Bronchial epithelial cell (primary cell): ENCODE results near the gene B4GALT4. TPM values are rescaled to one million over a fixed set of nuclear protein-coding genes. Genes with fewer than 3 reads are reported as not detected.
A peak's percentile ranks its signal among the peaks of the same experiment; 100 is the strongest.

Experiments
- DNase-seq: peaks from one replicate; pipeline ENCODE4 v3.0.0-alpha.2; 2010; ENCODE audit warnings: low read depth
- FAIRE-seq: peaks from 2 replicates; lab custom pipeline; 2011; peaks lifted over from hg19 to GRCh38; lab: Jason Lieb, UNC
- H3K27me3 ChIP-seq: 2 replicates; pipeline ENCODE4 v1.5.1; 2011; ENCODE audit warnings: low read length; ENCODE audit not compliant: control insufficient read depth, insufficient read depth
- H3K36me3 ChIP-seq: 2 replicates; pipeline ENCODE4 v1.5.1; 2011; ENCODE audit warnings: low read length; ENCODE audit not compliant: control insufficient read depth, insufficient read depth
- H3K4me3 ChIP-seq: 2 replicates; pipeline ENCODE4 v1.5.1; 2011; ENCODE audit warnings: mild to moderate bottlenecking, low read depth, low read length, control low read depth
- CTCF ChIP-seq: IDR thresholded peaks from 2 replicates; pipeline ENCODE4 v1.5.1; 2011; ENCODE audit warnings: mild to moderate bottlenecking, moderate library complexity, low read length, control low read depth, inconsistent platforms; ENCODE audit not compliant: insufficient read depth, severe bottlenecking
- total RNA-seq: library from RNA; depleted of rRNA; stranded (reverse); fragments of >200 nt; gene quantifications from 2 replicates; pipeline ENCODE4 v1.2.1, GENCODE V29; 2014

B4GALT4 gene
- total RNA-seq, 1 donor from 2014 or later = 40.5 TPM

GRCh38 chr3:119239206-119239820, 1.4 kb downstream of the B4GALT4 start:
- TF ChIP-seq CTCF = no peak
- no peak for FAIRE-seq
- peak; percentile 18 for DNase-seq

DNA sequence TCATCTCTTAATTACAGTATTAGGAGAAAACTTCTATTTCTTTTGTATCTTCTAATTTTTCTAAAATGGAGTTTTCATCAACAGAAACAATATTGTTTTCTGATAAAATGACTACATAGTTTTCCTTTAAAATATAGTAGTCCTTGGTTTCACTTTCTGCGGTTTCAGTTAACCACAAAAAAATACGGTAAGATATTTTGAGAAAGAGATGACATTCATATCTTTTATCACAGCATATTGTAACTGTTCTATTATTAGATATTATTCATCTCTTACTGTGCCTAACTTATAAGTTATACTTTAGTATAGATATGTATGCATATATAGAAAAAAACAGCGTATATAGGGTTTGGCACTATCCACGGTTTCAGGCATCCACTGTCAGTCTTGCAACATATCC, 2.3 kb downstream of the B4GALT4 start:
- FAIRE-seq = no peak
- Histone ChIP-seq H3K36me3 (peaks cover 2% of the 10 kb centered on the region), H3K4me3 (no peak overlapping the region), H3K27me3 (no peaks in the 10 kb centered on the region)
- DNase-seq = no peak
- TF ChIP-seq CTCF = no peak

More at GRCh38 chr3:119239206-119239820, 1.4 kb downstream of the B4GALT4 start:
- Histone ChIP-seq H3K4me3 (peak overlapping the region; percentile 73), H3K27me3 (no peaks in the 10 kb centered on the region), H3K36me3 (peaks cover 2% of the 10 kb centered on the region)

GRCh38 chr3:119237299-119237698, 3.4 kb downstream of the B4GALT4 start:
- Histone ChIP-seq H3K27me3 (no peaks in the 10 kb centered on the region), H3K4me3 (no peak overlapping the region), H3K36me3 (peaks cover 7% of the 10 kb centered on the region)
- no peak for FAIRE-seq
- no peak for TF ChIP-seq CTCF
- DNase-seq = no peak

- FAIRE-seq (no peak), DNase-seq (no peak)
- Histone ChIP-seq H3K36me3 (peaks cover 7% of the 10 kb centered on the region), H3K4me3 (no peak overlapping the region), H3K27me3 (no peaks in the 10 kb centered on the region)
- no peak for TF ChIP-seq CTCF
These were observed 3.9 kb downstream of the B4GALT4 start for GRCh38 chr3:119236756-119237155.

GRCh38 chr3:119235151-119235550, 5.5 kb downstream of the B4GALT4 start:
- no peak for TF ChIP-seq CTCF
- no peak for FAIRE-seq

DNA sequence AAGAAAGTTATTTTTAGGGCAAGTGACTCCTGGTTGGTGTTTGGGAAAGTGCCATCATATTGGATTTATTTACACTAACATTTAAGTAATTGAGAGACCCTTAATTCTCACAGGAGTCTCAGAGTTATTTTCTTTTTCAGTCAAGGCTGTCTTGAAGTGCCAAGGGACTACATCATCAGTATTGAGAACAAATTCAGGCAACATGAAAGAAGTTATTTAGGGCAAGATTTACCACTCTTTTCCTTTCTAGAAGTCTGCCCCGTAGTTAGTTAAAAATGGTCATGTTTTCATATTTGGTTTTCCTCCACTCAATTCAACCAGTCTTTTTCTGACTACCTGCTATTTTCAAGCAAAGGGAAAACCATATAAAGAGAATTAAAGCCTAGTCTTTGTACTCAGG, 6.1 kb downstream of the B4GALT4 start:
- H3K27me3 ChIP-seq = no peaks in the 10 kb centered on the region
- FAIRE-seq = no peak
- peaks cover 12% of the 10 kb centered on the region for H3K36me3 ChIP-seq
- no peak for DNase-seq
- no peak overlapping the region for H3K4me3 ChIP-seq
- TF ChIP-seq CTCF = no peak

More at GRCh38 chr3:119235151-119235550, 5.5 kb downstream of the B4GALT4 start:
- peak; percentile 61 for DNase-seq
- Histone ChIP-seq H3K27me3 (no peaks in the 10 kb centered on the region), H3K4me3 (no peak overlapping the region), H3K36me3 (peaks cover 9% of the 10 kb centered on the region)
